ENCODE data around the gene GTPBP6.

DNA sequence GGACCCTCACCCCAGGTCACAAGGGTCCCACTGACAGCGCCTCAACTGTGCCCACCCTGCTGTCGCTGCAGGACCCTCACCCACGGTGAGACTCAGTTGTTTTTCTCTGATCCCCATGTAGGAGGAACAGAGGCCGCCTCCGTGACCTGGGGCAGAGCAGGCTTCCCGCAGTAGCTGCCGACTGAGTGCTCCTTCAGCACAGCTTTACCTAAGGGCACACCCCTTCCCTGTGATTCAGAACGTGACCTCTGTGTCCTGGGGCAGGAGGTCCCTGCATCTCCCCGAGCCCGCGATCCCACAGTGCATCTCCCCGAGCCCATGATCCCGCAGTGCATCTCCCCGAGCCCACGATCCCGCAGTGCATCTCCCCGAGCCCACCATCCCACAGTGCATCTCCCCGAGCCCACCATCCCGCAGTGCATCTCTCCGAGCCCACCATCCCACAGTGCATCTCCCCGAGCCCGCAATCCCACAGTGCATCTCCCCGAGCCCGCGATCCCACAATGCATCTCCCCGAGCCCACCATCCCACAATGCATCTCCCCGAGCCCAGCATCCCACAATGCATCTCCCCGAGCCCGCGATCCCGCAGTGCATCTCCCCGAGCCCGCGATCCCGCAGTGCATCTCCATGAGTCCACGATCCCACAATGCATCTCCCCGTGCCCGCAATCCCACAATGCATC lies 44.5 kb upstream of the GTPBP6 start:
- TF ChIP-seq, protein P1, sequence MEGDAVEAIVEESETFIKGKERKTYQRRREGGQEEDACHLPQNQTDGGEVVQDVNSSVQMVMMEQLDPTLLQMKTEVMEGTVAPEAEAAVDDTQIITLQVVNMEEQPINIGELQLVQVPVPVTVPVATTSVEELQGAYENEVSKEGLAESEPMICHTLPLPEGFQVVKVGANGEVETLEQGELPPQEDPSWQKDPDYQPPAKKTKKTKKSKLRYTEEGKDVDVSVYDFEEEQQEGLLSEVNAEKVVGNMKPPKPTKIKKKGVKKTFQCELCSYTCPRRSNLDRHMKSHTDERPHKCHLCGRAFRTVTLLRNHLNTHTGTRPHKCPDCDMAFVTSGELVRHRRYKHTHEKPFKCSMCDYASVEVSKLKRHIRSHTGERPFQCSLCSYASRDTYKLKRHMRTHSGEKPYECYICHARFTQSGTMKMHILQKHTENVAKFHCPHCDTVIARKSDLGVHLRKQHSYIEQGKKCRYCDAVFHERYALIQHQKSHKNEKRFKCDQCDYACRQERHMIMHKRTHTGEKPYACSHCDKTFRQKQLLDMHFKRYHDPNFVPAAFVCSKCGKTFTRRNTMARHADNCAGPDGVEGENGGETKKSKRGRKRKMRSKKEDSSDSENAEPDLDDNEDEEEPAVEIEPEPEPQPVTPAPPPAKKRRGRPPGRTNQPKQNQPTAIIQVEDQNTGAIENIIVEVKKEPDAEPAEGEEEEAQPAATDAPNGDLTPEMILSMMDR (IDR thresholded peaks at IDR 0.05): no peak
- TF ChIP-seq POLR2A (IDR thresholded peaks at IDR 0.05): no peak
- no peak for TF ChIP-seq EP300 (IDR thresholded peaks at IDR 0.05)
